IMR-90 (cell line): ENCODE data around the gene CREBL2. TPM values are rescaled to one million over a fixed set of nuclear protein-coding genes. Genes with fewer than 3 reads are reported as not detected.

Experiments
- ATAC-seq: fragments of 200-7000 bp; cut with Tn5 transposase; 2 replicates; pipeline ENCODE4 v1.9.1; 2020; ENCODE audit warnings: low read depth, mild to moderate bottlenecking, moderate library complexity
- BruUV-seq: library from RNA; stranded (reverse); fragments of 400-500 nt; replicated peaks from 2 replicates; lab custom pipeline; 2021; lab: Mats Ljungman, UMichigan
- CTCF ChIA-PET: fragments of 300-600 bp; formaldehyde crosslinking; extraction: SDS; loops from one replicate; lab custom pipeline; 2021; ENCODE audit warnings: antibody characterized with exemption; lab: Yijun Ruan, JAX
- POLR2A ChIA-PET: fragments of 300-600 bp; sonication (Branson Sonifier 250); formaldehyde crosslinking; loops from one replicate; lab custom pipeline; 2022; ENCODE audit warnings: antibody characterized with exemption; ENCODE audit not compliant: unreplicated experiment; lab: Charles Lee
- DNase-seq: peaks from one replicate; pipeline ENCODE4 v3.0.0; 2013
- H2AFZ ChIP-seq: replicated peaks from 2 replicates; pipeline ENCODE3; 2013; ENCODE audit warnings: low read length, mild to moderate bottlenecking; ENCODE audit not compliant: poor library complexity
- H2AK5ac ChIP-seq: 2 replicates; pipeline ENCODE4 v1.6.1; 2013; ENCODE audit warnings: low read depth, low read length, inconsistent platforms
- H2AK9ac ChIP-seq: replicated peaks from 2 replicates; pipeline ENCODE3; 2013; ENCODE audit warnings: mild to moderate bottlenecking, low read depth, low read length, moderate library complexity; ENCODE audit not compliant: poor library complexity
- H2BK120ac ChIP-seq: 2 replicates; pipeline ENCODE4 v1.6.1; 2013; ENCODE audit warnings: low read depth, low read length, inconsistent platforms
- H2BK15ac ChIP-seq: 3 replicates; pipeline ENCODE4 v1.6.1; 2013; ENCODE audit warnings: low read depth, low read length, inconsistent platforms
- H2BK20ac ChIP-seq: 2 replicates; pipeline ENCODE4 v1.6.1; 2013; ENCODE audit warnings: low read depth, mild to moderate bottlenecking, inconsistent platforms, low read length, moderate library complexity
- H2BK5ac ChIP-seq: 2 replicates; pipeline ENCODE4 v1.6.1; 2013; ENCODE audit warnings: mild to moderate bottlenecking, low read depth, low read length, inconsistent platforms; ENCODE audit not compliant: poor library complexity, severe bottlenecking
- H3K14ac ChIP-seq: replicated peaks from 2 replicates; pipeline ENCODE4 v1.6.1; 2013; ENCODE audit warnings: low read depth, low read length, inconsistent platforms
- H3K18ac ChIP-seq: 2 replicates; pipeline ENCODE4 v1.6.1; 2013; ENCODE audit warnings: low read depth, low read length, control low read depth
- H3K23ac ChIP-seq: 2 replicates; pipeline ENCODE4 v1.6.1; 2013; ENCODE audit warnings: low read depth, low read length, inconsistent platforms
- H3K27ac ChIP-seq: 2 replicates; pipeline ENCODE4 v1.5.1; 2013; ENCODE audit warnings: mild to moderate bottlenecking, control low read depth, low read length; ENCODE audit not compliant: insufficient read depth
- H3K27me3 ChIP-seq: 2 replicates; pipeline ENCODE4 v1.6.1; 2013; ENCODE audit warnings: low read length; ENCODE audit not compliant: control insufficient read depth, insufficient read depth
- H3K36me3 ChIP-seq: 2 replicates; pipeline ENCODE4 v1.6.1; 2013; ENCODE audit warnings: low read length, mixed read lengths; ENCODE audit not compliant: control insufficient read depth, insufficient read depth
- H3K4ac ChIP-seq: 2 replicates; pipeline ENCODE4 v1.6.1; 2013; ENCODE audit warnings: low read depth, low read length, inconsistent platforms
- H3K4me1 ChIP-seq: 2 replicates; pipeline ENCODE4 v1.6.1; 2013; ENCODE audit warnings: low read length, mixed read lengths; ENCODE audit not compliant: control insufficient read depth, insufficient read depth
- H3K4me2 ChIP-seq: 2 replicates; pipeline ENCODE4 v1.6.1; 2013; ENCODE audit warnings: low read depth, mild to moderate bottlenecking, control low read depth, low read length, moderate library complexity
- H3K4me3 ChIP-seq: 2 replicates; pipeline ENCODE4 v1.5.1; 2013; ENCODE audit warnings: low read depth, mild to moderate bottlenecking, control low read depth, low read length, moderate library complexity; ENCODE audit not compliant: insufficient read depth
- H3K56ac ChIP-seq: 2 replicates; pipeline ENCODE4 v1.6.1; 2013; ENCODE audit warnings: low read length, inconsistent platforms; ENCODE audit not compliant: insufficient read depth; ENCODE audit errors: extremely low read depth
- H3K79me1 ChIP-seq, 2 experiments: 2 replicates each; pipeline ENCODE4 v1.6.1; 2013; ENCODE audit warnings: low read length in 2 of 2, inconsistent platforms in 1 of 2, low read depth in 1 of 2
- H3K9ac ChIP-seq: 2 replicates; pipeline ENCODE4 v1.6.1; 2013; ENCODE audit warnings: low read depth, low read length, control low read depth
- H3K9me1 ChIP-seq: 2 replicates; pipeline ENCODE4 v1.6.1; 2013; ENCODE audit warnings: low read length, inconsistent platforms; ENCODE audit not compliant: insufficient read depth
- H3K9me3 ChIP-seq: 2 replicates; pipeline ENCODE4 v1.6.1; 2013; ENCODE audit warnings: low read length; ENCODE audit not compliant: control insufficient read depth, insufficient read depth
- H4K20me1 ChIP-seq: 2 replicates; pipeline ENCODE4 v1.6.1; 2013; ENCODE audit warnings: low read length, inconsistent platforms; ENCODE audit not compliant: insufficient read depth
- H4K5ac ChIP-seq: 2 replicates; pipeline ENCODE4 v1.6.1; 2013; ENCODE audit warnings: mild to moderate bottlenecking, low read depth, low read length, control low read depth
- H4K8ac ChIP-seq, 2 experiments: 2 replicates each; pipeline ENCODE4 v1.6.1; 2013; ENCODE audit warnings: low read depth in 2 of 2, low read length in 2 of 2, control low read depth in 1 of 2, inconsistent platforms in 1 of 2
- H4K91ac ChIP-seq: 2 replicates; pipeline ENCODE4 v1.6.1; 2013; ENCODE audit warnings: low read depth, low read length, inconsistent platforms; ENCODE audit not compliant: insufficient read depth
- BHLHE40 ChIP-seq: fragments of 150-350 bp; IDR thresholded peaks from 2 replicates; pipeline ENCODE4 v1.6.1; 2016; ENCODE audit warnings: mild to moderate bottlenecking, low read depth, low read length
- CEBPB ChIP-seq: IDR thresholded peaks from 2 replicates; pipeline ENCODE4 v1.6.1; 2012; ENCODE audit warnings: low read depth, low read length, improper control_type of control experiment
- CHD1 ChIP-seq: IDR thresholded peaks from 2 replicates; pipeline ENCODE4 v1.6.1; 2012; ENCODE audit warnings: low read depth, low read length, improper control_type of control experiment
- FOS ChIP-seq: fragments of 150-350 bp; IDR thresholded peaks from 2 replicates; pipeline ENCODE4 v1.6.1; 2016; ENCODE audit warnings: low read depth, low read length
- MAFK ChIP-seq: IDR thresholded peaks from 2 replicates; pipeline ENCODE4 v1.6.1; 2012; ENCODE audit warnings: low read depth, low read length, improper control_type of control experiment
- MAZ ChIP-seq: IDR thresholded peaks from 2 replicates; pipeline ENCODE4 v1.6.1; 2012; ENCODE audit warnings: low read depth, mild to moderate bottlenecking, low read length, improper control_type of control experiment, moderate library complexity, borderline replicate concordance
- MXI1 ChIP-seq: IDR thresholded peaks from 2 replicates; pipeline ENCODE4 v1.6.1; 2012; ENCODE audit warnings: low read depth, mild to moderate bottlenecking, low read length, moderate library complexity, borderline replicate concordance
- NFE2L2 ChIP-seq: fragments of 150-350 bp; IDR thresholded peaks from 2 replicates; pipeline ENCODE4 v1.6.1; 2016; ENCODE audit warnings: low read depth, mild to moderate bottlenecking, low read length
- POLR2A ChIP-seq: IDR thresholded peaks from 2 replicates; pipeline ENCODE4 v1.6.1; 2012; ENCODE audit warnings: mild to moderate bottlenecking, low read depth, low read length
- RAD21 ChIP-seq: IDR thresholded peaks from 2 replicates; pipeline ENCODE4 v1.6.1; 2012; ENCODE audit warnings: low read length, improper control_type of control experiment
- RFX5 ChIP-seq: IDR thresholded peaks from 2 replicates; pipeline ENCODE4 v1.8.0; 2012; ENCODE audit warnings: low read depth, mild to moderate bottlenecking, low read length, moderate library complexity
- SMC3 ChIP-seq: fragments of 150-350 bp; IDR thresholded peaks from 2 replicates; pipeline ENCODE4 v1.6.1; 2016; ENCODE audit warnings: low read depth, mild to moderate bottlenecking, antibody characterized with exemption, low read length, moderate library complexity
- USF2 ChIP-seq: fragments of 150-350 bp; IDR thresholded peaks from 2 replicates; pipeline ENCODE4 v1.6.1; 2017; ENCODE audit warnings: mild to moderate bottlenecking, antibody characterized with exemption, low read length, low read depth
- WGBS, 2 experiments: methylation state at CpG; one replicate each; pipeline versions ENCODE4 v1.1.5 to v1.1.7; 2013; ENCODE audit warnings: missing lambda C conversion rate in 2 of 2; ENCODE audit not compliant: insufficient read length in 1 of 2; ENCODE audit errors: extremely low coverage in 2 of 2; 5-methylcytosine and 5-hydroxymethylcytosine counted together
- dilution Hi-C: fragments of 300-500 bp; cut with HindIII; formaldehyde crosslinking; loops from one replicate; pipeline ENCODE4 v1.14.3; 2018; ENCODE audit warnings: low sequenced_read_pairs; ENCODE audit not compliant: unreplicated experiment
- in situ Hi-C: fragments of 300-500 bp; cut with MboI; formaldehyde crosslinking; loops from 3 replicates; pipeline ENCODE4 v1.14.3; 2019; ENCODE audit warnings: low sequenced_read_pairs, inconsistent platforms, mixed read lengths
- intact Hi-C: fragments of 100-400 bp; cut with micrococcal nuclease; formaldehyde crosslinking; loops from 2 replicates; pipeline ENCODE4 v1.10.0; 2022
- polyA plus RNA-seq, 3 experiments: library from polyadenylated mRNA; depleted of rRNA; stranded (reverse); fragments of >200 nt; gene quantifications; 2 replicates each; pipeline ENCODE4 v1.2.3, GENCODE V29; 2012; ENCODE audit warnings: low replicate concordance in 1 of 3
- total RNA-seq: library from RNA; depleted of rRNA; stranded (reverse); fragments of >200 nt; gene quantifications from 2 replicates; pipeline ENCODE4 v1.2.3, GENCODE V29; 2012
- TF ChIP-seq, protein P1 (sequence below): fragments of 150-350 bp; IDR thresholded peaks from 2 replicates; pipeline ENCODE4 v1.6.1; 2016; ENCODE audit warnings: low read depth, mild to moderate bottlenecking, low read length, moderate library complexity, borderline replicate concordance
- TF ChIP-seq, protein P2 (sequence below): conservative IDR thresholded peaks from 2 replicates; pipeline ENCODE4 v1.5.1; 2012; ENCODE audit warnings: mild to moderate bottlenecking, low read depth, low read length, improper control_type of control experiment

CREBL2 gene
- total and polyA plus RNA-seq, 2 of the 4 experiments (the other 2 are of a cell fraction): 11.5 to 19.0 TPM

DNA sequence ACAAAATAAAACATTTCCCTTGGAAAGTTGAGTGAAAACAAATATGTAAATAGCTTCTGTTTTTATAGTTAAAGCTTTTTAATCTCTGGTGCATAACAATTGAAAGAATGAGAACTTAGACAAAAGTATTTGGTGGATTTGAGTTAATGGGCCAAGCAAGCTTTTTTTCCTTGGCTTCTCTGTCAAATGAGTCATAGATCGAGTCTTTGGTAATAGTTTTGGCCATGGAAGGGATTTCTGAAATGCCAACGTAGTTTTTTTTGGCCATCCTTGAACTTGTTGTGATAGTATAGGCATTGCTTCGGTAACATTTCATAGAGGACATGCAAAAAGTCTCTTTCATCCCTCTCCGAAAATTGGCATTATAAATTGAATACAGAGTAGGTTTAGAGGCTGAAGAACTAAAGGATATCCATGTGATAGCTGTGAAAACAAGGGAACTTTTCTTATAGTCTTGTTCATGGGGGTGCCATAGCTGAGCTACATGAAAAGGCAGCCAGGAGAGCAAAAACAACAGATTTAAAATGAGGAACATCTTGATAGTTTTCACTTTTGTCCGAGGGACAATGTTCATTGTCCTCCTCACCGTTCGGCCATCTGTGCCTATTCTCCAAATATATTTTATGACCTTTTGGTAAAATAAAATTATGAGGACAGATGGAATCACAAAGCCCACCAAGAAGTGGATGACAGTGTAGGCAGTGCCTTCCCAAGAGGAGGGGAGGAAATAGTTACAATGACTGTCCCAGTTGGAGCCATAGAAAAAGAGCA, 49.6 kb downstream of the CREBL2 start:
- Histone ChIP-seq H3K9ac (no peak overlapping the region), H2BK15ac (no peak overlapping the region), H3K4me3 (no peak overlapping the region), H3K18ac (no peak overlapping the region), H3K27me3 (peaks cover 1% of the 10 kb centered on the region; the same call in 1 of the 2 replicates), H4K20me1 (no peaks in the 10 kb centered on the region), H2BK20ac (no peak overlapping the region), H3K36me3 (no peaks in the 10 kb centered on the region), H4K5ac (no peak overlapping the region), H3K9me3 (no peaks in the 10 kb centered on the region), H3K23ac (no peak overlapping the region), H2AFZ (no peak overlapping the region), H2AK9ac (no peak overlapping the region), H3K9me1 (0 out of 2 replicates have a peak, but pooled peaks cover 6% of the 10 kb centered on the region), H2BK5ac (no peak overlapping the region), H3K14ac (no peak overlapping the region), H3K4me1 (no peaks in the 10 kb centered on the region), H4K91ac (no peak overlapping the region), H3K27ac (no peak overlapping the region), H2AK5ac (no peak overlapping the region), H3K79me1 (no peaks in the 10 kb centered on the region), H3K56ac (no peak overlapping the region), H3K4me2 (no peak overlapping the region), H4K8ac (no peak overlapping the region), H2BK120ac (no peak overlapping the region), H3K4ac (no peak overlapping the region)
- ChIA-PET CTCF (interaction anchor here (1.0 to 1.7 kb wide), 2 partner anchors 9 to 10 kb away, joined by 3 to 5 read pairs; no protein-coding TSS in a partner anchor), POLR2A (no interaction called here)
- in situ Hi-C loops (no loop called here), dilution Hi-C loops (no loop called here), intact Hi-C loops (no loop called here)
- DNase-seq (peak; percentile 76), ATAC-seq (peak; percentile 37)
- no TSS peak for BruUV-seq
- WGBS, 2 experiments: no CpG with 5 or more reads among the region's 7 CpGs
- TF ChIP-seq RFX5: no peak
- TF ChIP-seq, protein P1, sequence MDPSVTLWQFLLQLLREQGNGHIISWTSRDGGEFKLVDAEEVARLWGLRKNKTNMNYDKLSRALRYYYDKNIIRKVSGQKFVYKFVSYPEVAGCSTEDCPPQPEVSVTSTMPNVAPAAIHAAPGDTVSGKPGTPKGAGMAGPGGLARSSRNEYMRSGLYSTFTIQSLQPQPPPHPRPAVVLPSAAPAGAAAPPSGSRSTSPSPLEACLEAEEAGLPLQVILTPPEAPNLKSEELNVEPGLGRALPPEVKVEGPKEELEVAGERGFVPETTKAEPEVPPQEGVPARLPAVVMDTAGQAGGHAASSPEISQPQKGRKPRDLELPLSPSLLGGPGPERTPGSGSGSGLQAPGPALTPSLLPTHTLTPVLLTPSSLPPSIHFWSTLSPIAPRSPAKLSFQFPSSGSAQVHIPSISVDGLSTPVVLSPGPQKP: no peak
- no peak for TF ChIP-seq CHD1
- TF ChIP-seq NFE2L2: no peak
- TF ChIP-seq FOS: peak; percentile 61; the same call in 1 of the 2 replicates
- 0 out of 2 replicates have a peak, but pooled peaks have one; percentile 10 for TF ChIP-seq MAFK
- TF ChIP-seq, protein P2, sequence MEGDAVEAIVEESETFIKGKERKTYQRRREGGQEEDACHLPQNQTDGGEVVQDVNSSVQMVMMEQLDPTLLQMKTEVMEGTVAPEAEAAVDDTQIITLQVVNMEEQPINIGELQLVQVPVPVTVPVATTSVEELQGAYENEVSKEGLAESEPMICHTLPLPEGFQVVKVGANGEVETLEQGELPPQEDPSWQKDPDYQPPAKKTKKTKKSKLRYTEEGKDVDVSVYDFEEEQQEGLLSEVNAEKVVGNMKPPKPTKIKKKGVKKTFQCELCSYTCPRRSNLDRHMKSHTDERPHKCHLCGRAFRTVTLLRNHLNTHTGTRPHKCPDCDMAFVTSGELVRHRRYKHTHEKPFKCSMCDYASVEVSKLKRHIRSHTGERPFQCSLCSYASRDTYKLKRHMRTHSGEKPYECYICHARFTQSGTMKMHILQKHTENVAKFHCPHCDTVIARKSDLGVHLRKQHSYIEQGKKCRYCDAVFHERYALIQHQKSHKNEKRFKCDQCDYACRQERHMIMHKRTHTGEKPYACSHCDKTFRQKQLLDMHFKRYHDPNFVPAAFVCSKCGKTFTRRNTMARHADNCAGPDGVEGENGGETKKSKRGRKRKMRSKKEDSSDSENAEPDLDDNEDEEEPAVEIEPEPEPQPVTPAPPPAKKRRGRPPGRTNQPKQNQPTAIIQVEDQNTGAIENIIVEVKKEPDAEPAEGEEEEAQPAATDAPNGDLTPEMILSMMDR: no peak
- TF ChIP-seq USF2: no peak
- no peak for TF ChIP-seq RAD21
- TF ChIP-seq MXI1: no peak
- TF ChIP-seq CEBPB: peak; percentile 54; the same call in 1 of the 2 replicates
- no peak for TF ChIP-seq POLR2A
- TF ChIP-seq BHLHE40: no peak
- no peak for TF ChIP-seq MAZ
- TF ChIP-seq SMC3: no peak
